H9 (cell line): Measurements from ENCODE around the gene AIFM3. TPM values are rescaled to one million over a fixed set of nuclear protein-coding genes. Genes with fewer than 3 reads are reported as not detected.

Experiments used
- DNase-seq: peaks from one replicate; pipeline ENCODE4 v3.0.0-alpha.2; 2017
- H2AFZ ChIP-seq: one replicate; pipeline ENCODE4 v1.6.1; 2013; ENCODE audit warnings: mild to moderate bottlenecking, low read length, control low read depth, moderate library complexity
- H2AK5ac ChIP-seq: 2 replicates; pipeline ENCODE4 v1.6.1; 2013; ENCODE audit warnings: low read length, control low read depth, mixed read lengths; ENCODE audit not compliant: insufficient read length
- H2BK120ac ChIP-seq: one replicate; pipeline ENCODE4 v1.6.1; 2013; ENCODE audit warnings: low read depth, mild to moderate bottlenecking, low read length, control low read depth, inconsistent platforms; ENCODE audit not compliant: poor library complexity, severe bottlenecking
- H2BK12ac ChIP-seq: 2 replicates; pipeline ENCODE4 v1.6.1; 2013; ENCODE audit warnings: low read length, control low read depth, mixed read lengths, low read depth; ENCODE audit not compliant: insufficient read length
- H2BK15ac ChIP-seq: 2 replicates; pipeline ENCODE4 v1.6.1; 2013; ENCODE audit warnings: low read depth, low read length, control low read depth
- H2BK20ac ChIP-seq: one replicate; pipeline ENCODE4 v1.6.1; 2013; ENCODE audit warnings: low read depth, mild to moderate bottlenecking, low read length, control low read depth, inconsistent platforms; ENCODE audit not compliant: poor library complexity, severe bottlenecking
- H2BK5ac ChIP-seq: 2 replicates; pipeline ENCODE4 v1.6.1; 2013; ENCODE audit warnings: low read length, control low read depth, mixed read lengths; ENCODE audit not compliant: insufficient read length
- H3K14ac ChIP-seq: 2 replicates; pipeline ENCODE4 v1.6.1; 2013; ENCODE audit warnings: low read length, control low read depth; ENCODE audit not compliant: insufficient read depth
- H3K18ac ChIP-seq: 2 replicates; pipeline ENCODE4 v1.6.1; 2013; ENCODE audit warnings: low read depth, mild to moderate bottlenecking, mixed read lengths, low read length, control low read depth; ENCODE audit not compliant: insufficient read length
- H3K23ac ChIP-seq: 2 replicates; pipeline ENCODE4 v1.6.1; 2013; ENCODE audit warnings: low read length, control low read depth, mixed read lengths, low read depth; ENCODE audit not compliant: insufficient read length
- H3K23me2 ChIP-seq: 2 replicates; pipeline ENCODE4 v1.6.1; 2013; ENCODE audit warnings: low read depth, mild to moderate bottlenecking, mixed read lengths, low read length, control low read depth; ENCODE audit not compliant: insufficient read length, poor library complexity, severe bottlenecking
- H3K27ac ChIP-seq: 2 replicates; pipeline ENCODE4 v1.5.1; 2013; ENCODE audit warnings: low read length, control low read depth, mixed read lengths, low read depth; ENCODE audit not compliant: insufficient read length
- H3K27me3 ChIP-seq: 2 replicates; pipeline ENCODE4 v1.6.1; 2013; ENCODE audit warnings: low read length, control low read depth, inconsistent platforms; ENCODE audit not compliant: insufficient read depth
- H3K4ac ChIP-seq: 2 replicates; pipeline ENCODE4 v1.6.1; 2013; ENCODE audit warnings: low read depth, mild to moderate bottlenecking, control low read depth, inconsistent platforms, low read length, moderate library complexity
- H3K4me1 ChIP-seq: 2 replicates; pipeline ENCODE4 v1.6.1; 2013; ENCODE audit warnings: low read length, control low read depth, inconsistent platforms; ENCODE audit not compliant: insufficient read depth
- H3K4me2 ChIP-seq: 2 replicates; pipeline ENCODE4 v1.6.1; 2013; ENCODE audit warnings: low read length, control low read depth, mixed read lengths; ENCODE audit not compliant: insufficient read length, insufficient read depth
- H3K56ac ChIP-seq: 2 replicates; pipeline ENCODE4 v1.6.1; 2013; ENCODE audit warnings: low read depth, mild to moderate bottlenecking, mixed read lengths, low read length, control low read depth; ENCODE audit not compliant: insufficient read length
- H3K79me1 ChIP-seq: 2 replicates; pipeline ENCODE4 v1.6.1; 2013; ENCODE audit warnings: low read depth, mild to moderate bottlenecking, moderate library complexity, low read length, control low read depth, inconsistent platforms; ENCODE audit not compliant: insufficient read depth, poor library complexity, severe bottlenecking
- H3K79me2 ChIP-seq: 2 replicates; pipeline ENCODE4 v1.6.1; 2013; ENCODE audit warnings: low read length, control low read depth, inconsistent platforms; ENCODE audit not compliant: insufficient read depth
- H3K9ac ChIP-seq: 2 replicates; pipeline ENCODE4 v1.6.1; 2013; ENCODE audit warnings: low read length, control low read depth, mixed read lengths; ENCODE audit not compliant: insufficient read length; ENCODE audit errors: extremely low read depth
- H3K9me3 ChIP-seq: one replicate; pipeline ENCODE4 v1.6.1; 2013; ENCODE audit warnings: low read depth, low read length, inconsistent platforms; ENCODE audit not compliant: control insufficient read depth
- H3T11ph ChIP-seq: one replicate; pipeline ENCODE4 v1.6.1; 2013; ENCODE audit warnings: mild to moderate bottlenecking, low read length, control low read depth, inconsistent platforms
- H4K20me1 ChIP-seq: one replicate; pipeline ENCODE4 v1.6.1; 2013; ENCODE audit not compliant: control insufficient read depth, insufficient read length, insufficient read depth
- H4K5ac ChIP-seq: 2 replicates; pipeline ENCODE4 v1.6.1; 2013; ENCODE audit warnings: low read depth, mild to moderate bottlenecking, mixed read lengths, low read length, control low read depth; ENCODE audit not compliant: insufficient read length
- H4K8ac ChIP-seq: replicated peaks from 2 replicates; pipeline ENCODE4 v1.6.1; 2013; ENCODE audit warnings: low read length, control low read depth, mixed read lengths, low read depth; ENCODE audit not compliant: insufficient read length
- H4K91ac ChIP-seq: 2 replicates; pipeline ENCODE4 v1.6.1; 2013; ENCODE audit warnings: low read depth, mild to moderate bottlenecking, moderate library complexity, mixed read lengths, low read length, control low read depth; ENCODE audit not compliant: insufficient read length
- H3K27ac Mint-ChIP-seq, 3 experiments: 2 replicates in 2 of 3; 3 replicates in 1 of 3; pipeline ENCODE4 v1.8.0; 2020 to 2021; ENCODE audit warnings: mixed read lengths in 3 of 3, mild to moderate bottlenecking in 1 of 3, moderate library complexity in 1 of 3
- H3K27me3 Mint-ChIP-seq: 2 replicates; pipeline ENCODE4 v1.8.0; 2021; ENCODE audit warnings: low read depth, mild to moderate bottlenecking, moderate library complexity, mixed read lengths
- H3K36me3 Mint-ChIP-seq, 3 experiments: 2 replicates in 2 of 3; 3 replicates in 1 of 3; pipeline ENCODE4 v1.8.0; 2020 to 2021; ENCODE audit warnings: low read depth in 3 of 3, mixed read lengths in 3 of 3; ENCODE audit not compliant: insufficient read depth in 1 of 3
- H3K4me1 Mint-ChIP-seq, 2 experiments: 2 replicates each; pipeline ENCODE4 v1.8.0; 2020; ENCODE audit warnings: mixed read lengths in 2 of 2
- H3K4me3 Mint-ChIP-seq, 2 experiments: 2 replicates in 1 of 2; 3 replicates in 1 of 2; pipeline ENCODE4 v1.8.0; 2020 to 2021; ENCODE audit warnings: mild to moderate bottlenecking in 2 of 2, mixed read lengths in 2 of 2, moderate library complexity in 1 of 2
- H3K9me3 Mint-ChIP-seq, 2 experiments: 2 replicates in 1 of 2; 3 replicates in 1 of 2; pipeline ENCODE4 v1.8.0; 2020; ENCODE audit warnings: mild to moderate bottlenecking in 2 of 2, mixed read lengths in 2 of 2, moderate library complexity in 1 of 2
- CTCF ChIP-seq: fragments of 200-600 bp; sonication (generic); conservative IDR thresholded peaks from 3 replicates; pipeline ENCODE4 v1.8.0; 2021; ENCODE audit warnings: antibody characterized with exemption, mild to moderate bottlenecking
- WGBS: extraction: QIAGEN DNeasy Blood & Tissue Kit; methylation state at CpG from one replicate; pipeline ENCODE4 v1.1.7; 2013; ENCODE audit warnings: missing lambda C conversion rate, low lambda C conversion rate, mixed read lengths; ENCODE audit not compliant: insufficient read length; ENCODE audit errors: extremely low coverage; 5-methylcytosine and 5-hydroxymethylcytosine counted together
- total RNA-seq: library from RNA; stranded (reverse); gene quantifications from 2 replicates; pipeline ENCODE4 v1.2.1, GENCODE V29; 2021

AIFM3 gene
- total RNA-seq, 1 experiment from 2014 or later, result 1.9 TPM

- Histone ChIP-seq H3K79me1 (no peaks in the 10 kb centered on the region), H3K9ac (no peak overlapping the region), H2BK12ac (no peak overlapping the region), H3K56ac (no peak overlapping the region), H3T11ph (no peak overlapping the region), H3K27ac (no peak overlapping the region), H3K23ac (no peak overlapping the region), H2AFZ (no peak overlapping the region), H3K4me2 (no peak overlapping the region), H2AK5ac (no peak overlapping the region), H3K27me3 (peaks cover 3% of the 10 kb centered on the region; the same call in 1 of the 2 replicates), H3K14ac (no peak overlapping the region), H2BK120ac (no peak overlapping the region), H4K8ac (no peak overlapping the region), H2BK15ac (no peak overlapping the region), H2BK20ac (no peak overlapping the region), H2BK5ac (no peak overlapping the region), H3K4me1 (no peaks in the 10 kb centered on the region; the same call in 1 of the 2 replicates), H3K9me3 (no peaks in the 10 kb centered on the region), H3K23me2 (no peaks in the 10 kb centered on the region), H4K20me1 (no peaks in the 10 kb centered on the region), H3K4ac (no peak overlapping the region), H3K79me2 (no peaks in the 10 kb centered on the region), H4K91ac (no peak overlapping the region), H3K18ac (no peak overlapping the region), H4K5ac (no peak overlapping the region)
- Mint-ChIP-seq H3K27ac (no peak overlapping the region), H3K9me3 (no peaks in the 10 kb centered on the region), H3K36me3 (no peaks in the 10 kb centered on the region), H3K4me3 (no peak overlapping the region), H3K4me1 (peaks cover 10 to 24% of the 10 kb centered on the region in 2 experiments), H3K27me3 (peaks cover 45% of the 10 kb centered on the region)
- no CpG with 5 or more reads among the region's 15 CpGs for WGBS
- no peak for DNase-seq
- no peak for TF ChIP-seq CTCF
Measured at GRCh38 chr22:21030032-21030431, 63.0 kb downstream of the AIFM3 start.

Other genes with a start within 250 kb of the AIFM3 start
- gene SERPIND1, start 193.1 kb upstream of the AIFM3 start, total RNA-seq, result not detected in 2 replicates
- 58.5 and 65.8 TPM in 2 replicates for gene PI4KA, start 108.4 kb upstream of the AIFM3 start, total RNA-seq
- gene SNAP29, start 108.2 kb upstream of the AIFM3 start, total RNA-seq, result 15.6 and 17.9 TPM in 2 replicates
- 105 and 106 TPM in 2 replicates for gene CRKL, start 49.8 kb upstream of the AIFM3 start, total RNA-seq
- 40.0 and 47.0 TPM in 2 replicates for gene LZTR1, start 15.0 kb downstream of the AIFM3 start, total RNA-seq
- gene THAP7, start 34.9 kb downstream of the AIFM3 start, total RNA-seq, result 23.3 and 24.6 TPM in 2 replicates
- not detected in 2 replicates for gene P2RX6, start 47.9 kb downstream of the AIFM3 start, total RNA-seq
- 0.09 and 0.22 TPM in 2 replicates for gene SLC7A4, start 65.3 kb downstream of the AIFM3 start, total RNA-seq
- not detected in 2 replicates for gene LRRC74B, start 78.7 kb downstream of the AIFM3 start, total RNA-seq